GM21717 (cell line): ENCODE data around the gene HOMER1.

Source experiments
- ATAC-seq: cut with Tn5 transposase; IDR thresholded peaks from one replicate; pipeline ENCODE4 v1.9.1; 2021; ENCODE audit warnings: mild to moderate bottlenecking, moderate library complexity; ENCODE audit not compliant: unreplicated experiment

HOMER1 gene, protein sequence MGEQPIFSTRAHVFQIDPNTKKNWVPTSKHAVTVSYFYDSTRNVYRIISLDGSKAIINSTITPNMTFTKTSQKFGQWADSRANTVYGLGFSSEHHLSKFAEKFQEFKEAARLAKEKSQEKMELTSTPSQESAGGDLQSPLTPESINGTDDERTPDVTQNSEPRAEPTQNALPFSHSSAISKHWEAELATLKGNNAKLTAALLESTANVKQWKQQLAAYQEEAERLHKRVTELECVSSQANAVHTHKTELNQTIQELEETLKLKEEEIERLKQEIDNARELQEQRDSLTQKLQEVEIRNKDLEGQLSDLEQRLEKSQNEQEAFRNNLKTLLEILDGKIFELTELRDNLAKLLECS

DNA sequence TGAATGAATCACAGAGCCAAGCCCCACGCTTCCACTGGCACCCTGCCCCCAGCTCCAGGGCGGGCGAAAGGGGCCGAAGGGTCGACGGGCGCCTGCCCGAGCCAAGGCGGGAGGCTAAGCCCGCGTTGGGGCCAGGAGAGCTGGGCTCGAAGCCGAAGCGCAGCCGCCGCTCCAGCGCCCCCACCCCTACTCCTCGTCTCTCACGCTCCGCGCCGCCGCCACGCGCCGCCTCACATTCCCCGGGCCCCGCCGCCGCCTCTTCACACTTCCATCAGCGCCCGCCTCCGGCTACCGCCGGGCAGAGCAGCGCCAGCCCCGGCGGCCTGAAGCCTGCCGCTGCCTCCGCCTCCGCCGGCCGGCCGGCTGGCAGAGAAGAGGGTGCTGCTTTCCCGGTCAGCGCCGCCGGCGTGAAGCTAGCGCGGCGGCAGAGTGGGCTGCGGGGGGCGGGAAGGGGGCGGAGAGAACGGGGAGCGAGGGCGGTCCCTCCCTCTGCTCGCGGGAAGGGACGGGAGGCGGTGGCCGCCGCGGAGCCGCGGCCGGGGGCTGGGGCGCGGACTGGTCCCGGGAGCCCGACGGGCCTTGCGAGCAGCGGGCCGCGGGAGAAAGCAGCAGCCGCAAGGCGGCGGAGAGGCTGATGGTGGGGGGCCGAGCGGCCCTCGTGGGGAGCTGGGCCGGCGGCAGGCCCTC is at the start of gene HOMER1:
Gene HOMER1, minus strand, starts transcription at position 431 of the 687 bp plus-strand sequence. CDS start 1,360 bp downstream, outside the sequence.
- ATAC-seq = peak; percentile 59

DNA sequence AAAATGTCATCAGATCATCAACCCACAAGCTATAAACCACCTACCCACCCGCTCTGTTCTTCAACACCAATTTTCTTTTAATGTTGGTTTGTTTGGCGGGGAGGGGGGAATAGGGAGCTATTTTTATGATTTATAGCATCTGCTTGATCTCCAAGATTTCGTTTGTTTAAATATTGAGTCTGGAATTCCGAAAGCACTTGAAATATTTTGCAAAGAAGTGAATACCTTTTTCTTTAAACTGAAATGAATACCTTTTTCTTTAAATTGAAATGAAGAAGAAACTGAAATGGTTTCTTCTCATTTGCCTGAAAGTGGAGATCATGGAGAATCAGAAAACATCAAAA is 49.3 kb upstream of the HOMER1 start:
- no peak for ATAC-seq

DNA sequence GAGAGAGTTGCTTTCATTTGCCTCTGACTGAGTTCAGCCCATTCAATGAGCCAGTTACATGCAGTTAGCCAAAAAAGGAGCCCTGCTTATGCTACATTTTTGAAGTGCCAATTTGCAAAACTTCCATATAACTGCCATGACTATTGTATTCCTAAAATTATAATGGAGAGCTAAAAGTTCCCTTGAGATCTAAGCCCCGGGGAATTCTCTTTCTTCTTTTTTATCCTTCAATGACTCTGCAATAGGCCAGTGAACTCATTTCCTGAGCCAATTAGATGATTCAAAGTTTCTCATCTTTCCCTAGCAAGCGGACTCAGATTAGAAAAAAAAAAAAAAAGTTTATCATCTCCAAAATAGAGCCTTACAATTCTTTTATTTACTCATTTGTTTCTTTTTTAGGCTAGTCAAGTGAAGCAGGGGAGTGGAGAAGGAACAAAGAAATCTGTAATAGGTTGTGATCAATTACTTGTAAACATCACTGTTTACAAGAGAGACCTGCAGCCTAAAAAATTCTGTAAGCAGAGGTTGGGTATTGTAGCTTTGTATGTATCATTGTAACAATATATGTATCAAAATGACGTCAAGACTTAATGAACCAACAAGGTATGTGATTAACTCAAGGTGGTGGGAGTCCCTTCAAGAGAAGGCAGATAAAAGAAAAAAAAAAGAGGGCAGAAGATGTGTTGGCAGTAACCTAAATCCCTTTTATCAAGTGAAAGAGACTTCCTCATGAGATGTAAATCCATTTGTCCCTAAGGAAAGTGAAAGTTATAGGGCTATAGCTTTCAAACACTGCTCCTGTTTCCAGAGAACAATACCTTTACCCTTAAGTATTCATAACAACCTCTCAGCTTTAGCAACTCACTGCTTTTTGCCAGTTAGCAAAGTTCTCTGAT is 48.7 kb upstream of the HOMER1 start:
- no peak for ATAC-seq

DNA sequence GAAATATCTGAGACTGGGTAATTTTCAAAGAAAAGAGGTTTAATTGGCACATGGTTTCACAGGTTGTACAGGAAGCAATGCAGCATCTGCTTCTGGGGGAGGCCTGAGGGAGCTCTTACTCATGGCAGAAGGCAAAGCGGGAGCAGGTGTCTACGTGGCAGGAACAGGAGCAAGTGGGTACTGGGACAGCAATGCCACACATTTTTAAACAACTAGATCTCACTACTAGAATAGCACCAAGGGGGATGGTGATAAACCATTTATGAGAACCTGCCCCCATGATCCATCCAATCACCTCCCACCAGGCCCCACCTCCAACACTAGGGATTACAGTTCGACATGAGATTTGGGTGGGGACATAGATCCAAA is 47.6 kb upstream of the HOMER1 start:
- no peak for ATAC-seq

DNA sequence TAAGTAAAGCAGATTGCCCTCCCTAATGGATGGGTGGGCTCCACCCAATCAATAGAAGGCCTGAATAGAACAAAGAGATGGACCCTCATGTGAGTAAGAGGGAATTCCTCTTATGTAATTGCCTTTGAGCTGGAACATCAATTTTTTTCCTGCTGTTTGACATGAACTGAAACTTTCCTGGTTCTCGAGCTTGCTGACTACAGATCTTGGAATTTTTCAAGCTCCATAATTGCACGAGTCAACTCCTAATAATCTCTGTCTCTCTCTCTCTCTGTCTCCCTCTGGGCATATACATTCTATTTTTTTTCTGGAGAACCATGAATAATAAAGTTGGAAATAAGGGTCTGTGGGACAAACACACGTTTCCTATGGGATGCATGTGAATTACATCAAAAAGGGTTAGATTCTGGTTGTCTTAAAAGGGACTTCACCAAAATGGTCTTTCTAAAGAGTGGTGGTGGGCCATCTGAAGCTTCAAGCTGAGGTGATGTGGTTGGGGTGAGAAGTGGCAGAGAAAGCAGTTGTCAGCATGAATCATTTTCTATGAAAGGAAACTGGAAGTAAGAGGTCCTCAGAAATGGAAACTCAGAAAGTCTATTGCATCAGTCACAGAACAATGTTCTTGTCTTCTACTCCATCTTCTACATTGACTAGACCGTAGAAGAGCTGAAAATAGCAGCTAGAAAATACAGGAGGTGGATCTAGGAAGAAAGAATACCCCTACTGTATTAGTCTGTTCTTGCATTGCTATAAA is 47.0 kb upstream of the HOMER1 start:
- peak; percentile 87 for ATAC-seq

DNA sequence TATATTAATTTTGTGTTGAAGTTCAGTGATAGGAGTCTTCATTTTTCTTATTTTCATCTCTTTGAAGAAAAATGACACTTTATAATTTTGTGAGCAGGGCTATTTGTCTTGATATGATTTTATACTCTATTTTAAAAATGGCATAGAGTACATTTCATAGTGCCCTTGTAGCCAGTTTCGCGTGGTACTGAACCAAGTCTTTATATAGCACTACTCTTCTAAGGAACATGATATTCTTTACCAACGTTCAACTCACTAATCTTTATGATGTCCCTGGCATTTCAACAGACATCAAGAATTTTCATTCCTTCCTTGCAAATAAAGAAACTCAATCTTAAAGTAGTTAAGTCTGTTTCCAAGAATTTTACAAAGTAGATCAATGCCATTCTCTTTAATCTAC is 41.5 kb upstream of the HOMER1 start:
- ATAC-seq = no peak

DNA sequence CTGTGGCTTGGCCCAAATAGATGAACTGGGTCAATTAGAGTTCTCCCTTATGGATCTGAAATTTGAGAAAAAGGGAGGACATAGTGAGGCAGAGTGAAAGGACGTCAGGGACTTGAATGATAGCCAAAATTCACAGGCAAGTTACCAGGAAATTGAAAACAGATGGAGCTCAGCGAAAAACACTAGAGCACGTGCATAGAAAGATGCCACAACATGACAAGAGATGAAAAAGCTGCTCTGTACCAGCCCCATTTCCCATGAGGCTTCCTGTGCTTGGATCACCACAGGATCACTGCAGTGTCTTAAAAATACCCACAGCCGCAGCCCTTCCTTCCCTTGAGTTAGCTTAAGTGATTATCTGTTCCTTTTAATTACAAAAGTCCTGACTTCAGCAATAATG is 39.0 kb upstream of the HOMER1 start:
- no peak for ATAC-seq

DNA sequence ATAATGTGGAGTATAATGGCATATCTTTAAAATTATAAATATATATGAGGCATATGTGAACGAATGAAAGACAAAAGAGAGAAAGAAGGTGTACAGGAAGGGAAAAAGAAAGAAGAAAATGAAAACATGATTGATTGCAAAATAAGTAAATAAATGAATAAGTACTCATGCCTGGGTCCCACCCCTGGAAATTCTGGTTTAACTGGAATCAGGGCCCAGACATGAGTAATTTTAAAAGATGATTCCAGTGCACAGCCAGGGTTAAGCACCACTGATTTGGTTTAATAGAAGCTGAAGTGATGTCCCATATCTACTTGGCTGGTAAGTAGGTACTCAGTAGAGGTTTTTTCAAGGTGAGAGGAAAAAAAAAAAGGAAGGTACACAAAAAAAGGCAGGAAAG is 34.0 kb upstream of the HOMER1 start:
- ATAC-seq = no peak

DNA sequence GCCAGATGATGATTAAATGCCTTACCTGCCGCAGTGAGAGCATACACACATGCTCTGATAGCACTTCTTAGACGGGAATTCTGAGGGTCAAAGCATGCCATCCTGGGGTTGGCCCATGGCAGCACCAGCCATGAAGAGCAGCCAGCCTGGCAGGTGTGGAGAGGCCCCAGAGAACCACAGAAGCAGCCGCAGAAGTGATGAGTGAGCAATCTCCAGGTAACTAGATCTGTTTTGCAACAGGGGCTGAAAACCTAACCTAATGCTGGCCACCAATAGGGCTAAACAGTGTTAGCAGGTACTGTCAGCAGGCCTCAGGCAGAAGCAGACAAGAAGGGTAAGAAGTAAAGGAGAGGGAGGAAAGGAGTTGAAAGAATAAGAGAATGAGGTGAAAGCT is 33.5 kb upstream of the HOMER1 start:
- no peak for ATAC-seq

DNA sequence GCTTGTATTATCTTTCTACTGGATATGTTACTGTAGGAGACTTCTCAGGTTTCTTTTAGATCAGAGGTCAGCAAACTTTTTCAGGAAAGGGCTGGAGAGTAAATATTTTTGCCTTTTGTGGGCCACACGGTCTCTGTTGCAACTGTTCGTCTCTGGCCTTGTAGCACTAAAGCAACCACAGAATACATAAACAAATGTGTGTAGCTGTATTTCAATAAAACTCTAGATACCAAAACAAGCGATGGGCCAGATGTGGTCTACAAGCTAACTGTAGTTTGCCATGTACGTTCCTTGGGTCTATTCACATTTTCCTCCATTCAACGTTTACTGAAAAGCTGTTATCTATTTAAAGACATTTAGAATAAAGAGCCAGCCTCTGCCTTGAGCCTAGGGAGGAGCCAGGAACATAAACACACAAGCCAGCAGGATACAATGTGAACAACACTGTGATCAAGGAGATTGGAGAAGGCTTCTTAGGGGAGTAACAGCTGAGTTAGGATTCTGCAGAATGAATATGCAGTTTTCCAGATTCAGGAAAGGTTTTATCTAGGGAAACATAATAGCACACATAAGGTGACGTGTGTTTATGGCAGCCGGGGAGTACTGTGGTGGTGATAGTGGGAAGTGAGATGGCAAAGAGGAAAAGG is 33.0 kb upstream of the HOMER1 start:
- ATAC-seq = no peak

DNA sequence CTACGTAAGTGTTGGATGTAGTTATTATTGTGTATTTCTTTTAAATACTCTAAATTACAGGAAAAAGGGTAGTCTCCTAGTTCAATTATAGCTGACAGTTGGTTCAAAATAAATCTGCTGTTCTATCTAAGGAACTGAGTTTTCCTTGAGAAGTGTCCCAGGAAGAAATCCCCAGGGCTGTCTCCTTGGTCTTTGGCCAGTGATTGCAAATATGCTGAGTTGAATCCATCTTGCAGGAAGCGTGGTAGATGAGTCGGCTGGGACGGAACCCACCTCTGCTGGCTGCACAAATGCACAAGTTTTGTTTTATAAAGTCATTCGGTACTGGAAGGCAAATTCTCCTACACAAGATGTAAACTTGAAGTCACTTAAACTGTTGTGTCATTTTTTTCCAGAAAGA is 30.2 kb upstream of the HOMER1 start:
- ATAC-seq = no peak

DNA sequence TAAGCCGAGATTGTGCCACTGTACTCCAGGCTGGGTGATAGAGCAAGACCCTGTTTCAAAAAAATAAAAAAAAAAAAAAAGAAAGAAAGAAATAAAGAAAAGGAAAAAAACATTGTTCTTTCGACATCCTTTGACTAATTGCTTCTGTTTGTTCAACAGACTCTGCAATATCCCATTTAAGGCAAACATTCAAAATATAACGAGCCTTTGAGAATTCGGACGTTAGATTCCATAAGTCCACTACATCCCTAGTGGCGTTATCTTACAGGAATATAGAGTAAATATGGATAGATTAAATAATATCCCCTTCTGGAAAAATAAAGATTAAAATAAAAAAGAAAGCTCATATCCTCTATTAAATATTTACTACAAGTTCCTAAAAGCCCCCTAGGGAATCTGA is 27.0 kb upstream of the HOMER1 start:
- no peak for ATAC-seq

DNA sequence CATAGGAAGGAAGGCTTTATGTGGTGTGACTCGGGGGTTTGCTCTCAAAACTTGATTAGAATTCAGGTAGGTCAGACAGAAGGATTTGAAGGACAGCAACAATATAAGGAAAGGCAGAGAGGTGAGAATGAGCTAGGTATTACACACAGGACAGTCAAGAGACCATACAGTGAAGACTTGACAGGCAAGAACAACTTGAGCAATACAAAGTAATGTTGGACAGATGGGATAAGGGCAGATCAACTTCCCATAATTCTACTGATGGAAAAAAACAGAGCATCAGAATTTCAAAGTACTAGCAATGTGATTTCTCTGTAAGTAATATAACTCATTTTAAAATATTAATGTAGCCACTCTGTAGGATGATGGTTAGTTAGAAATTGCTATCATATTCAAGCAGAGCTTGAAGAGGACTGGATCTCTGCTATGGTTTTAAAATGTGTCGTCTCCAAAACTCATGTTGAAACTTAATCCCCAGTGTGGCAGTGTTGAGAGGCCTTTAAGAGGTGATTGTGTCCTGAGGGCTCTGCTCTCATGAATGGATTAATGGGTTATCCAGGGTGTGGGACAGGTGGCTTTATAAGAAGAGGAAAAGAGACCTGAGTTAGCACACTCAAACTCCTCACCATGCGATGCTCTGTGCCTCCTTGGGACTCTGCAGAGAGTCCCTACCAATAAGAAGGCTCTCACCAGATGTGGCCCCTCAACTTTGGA is 22.4 kb upstream of the HOMER1 start:
- no peak for ATAC-seq

DNA sequence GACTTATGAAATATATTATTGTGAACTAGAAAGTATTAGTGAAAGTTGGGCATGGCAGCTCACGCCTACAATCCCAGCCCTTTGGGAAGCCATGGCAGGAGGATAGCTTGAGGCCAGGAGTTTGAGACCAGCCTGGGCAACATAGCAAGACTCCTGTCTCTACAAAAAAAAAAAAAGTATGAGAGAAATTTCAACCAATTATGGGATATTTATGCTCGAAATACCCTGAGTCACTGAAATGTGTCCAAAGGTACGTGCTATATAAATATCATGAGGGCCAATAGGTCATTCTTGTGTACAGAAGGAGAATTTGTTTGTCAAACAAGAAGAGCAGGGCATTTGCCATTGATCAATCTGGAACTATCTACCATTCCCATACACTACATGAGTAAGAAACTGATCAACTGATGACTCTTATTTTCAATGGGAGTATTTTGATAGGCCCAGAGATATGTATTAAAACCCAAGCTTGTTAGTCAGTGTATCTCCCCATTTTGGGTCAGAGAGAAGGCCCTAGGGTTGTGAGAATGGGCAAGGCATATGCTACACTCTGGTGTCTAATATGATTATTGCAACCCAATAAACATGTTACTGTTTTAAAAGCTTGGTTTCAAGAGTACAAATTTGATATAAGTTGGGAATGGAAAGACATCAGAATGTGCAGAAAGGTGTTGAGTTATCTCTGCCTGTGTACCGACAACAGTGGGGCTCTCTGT is 21.7 kb upstream of the HOMER1 start:
- ATAC-seq = no peak

DNA sequence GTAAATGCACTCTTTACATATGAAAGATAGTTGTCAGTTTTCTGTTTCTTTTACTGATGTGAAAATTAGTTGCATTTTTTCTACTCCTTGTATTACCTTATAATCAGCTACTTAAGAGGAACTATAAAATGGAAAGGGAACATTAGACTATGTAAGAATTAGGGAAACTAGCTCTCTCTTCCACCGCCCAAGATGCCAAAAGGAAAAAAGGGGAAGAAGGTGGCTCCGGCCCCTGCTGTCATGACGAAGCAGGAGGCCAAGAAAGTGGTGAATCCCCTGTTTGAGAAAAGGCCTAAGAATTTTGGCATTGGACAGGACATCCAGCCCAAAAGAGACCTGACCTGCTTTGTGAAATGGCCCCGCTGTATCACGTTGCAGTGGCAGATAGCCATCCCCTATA is 15.2 kb upstream of the HOMER1 start:
- ATAC-seq = no peak

DNA sequence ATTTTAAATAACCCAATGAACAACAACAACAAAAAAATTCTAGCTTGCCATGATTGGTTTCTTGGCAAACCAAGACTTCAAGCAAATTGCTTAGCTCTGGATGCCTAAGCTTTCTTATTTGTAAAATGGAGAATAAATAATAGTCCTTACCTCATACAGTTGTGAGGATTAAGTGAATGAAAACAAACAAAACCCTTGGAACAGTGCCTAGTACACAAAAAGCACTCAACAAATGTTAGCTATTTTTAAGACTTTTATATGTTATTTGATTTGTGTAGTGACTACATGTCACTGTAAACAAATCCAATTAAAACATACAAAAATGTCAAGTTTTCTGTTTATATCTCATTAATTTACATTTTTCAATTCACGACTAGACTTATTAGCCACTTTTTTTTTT is 13.5 kb upstream of the HOMER1 start:
- no peak for ATAC-seq

DNA sequence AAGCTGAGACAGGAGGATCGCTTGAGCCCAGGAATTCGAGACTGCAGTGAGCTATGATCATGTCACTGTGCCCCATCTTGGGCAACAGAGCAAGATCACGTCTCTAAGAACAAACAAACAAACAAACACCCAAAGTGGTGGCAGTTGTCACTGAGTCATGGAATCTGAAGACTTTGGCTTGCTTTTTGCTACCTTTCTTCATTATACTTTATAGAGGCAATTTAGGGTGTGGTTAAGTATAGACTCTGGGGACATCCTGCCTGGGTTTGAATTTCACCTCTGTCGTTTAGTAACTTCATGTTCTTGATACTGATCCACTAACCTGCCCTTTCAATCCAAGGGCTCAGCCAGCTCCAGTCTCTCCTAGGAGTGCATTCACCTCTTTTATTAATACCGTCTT is 13.0 kb upstream of the HOMER1 start:
- no peak for ATAC-seq

DNA sequence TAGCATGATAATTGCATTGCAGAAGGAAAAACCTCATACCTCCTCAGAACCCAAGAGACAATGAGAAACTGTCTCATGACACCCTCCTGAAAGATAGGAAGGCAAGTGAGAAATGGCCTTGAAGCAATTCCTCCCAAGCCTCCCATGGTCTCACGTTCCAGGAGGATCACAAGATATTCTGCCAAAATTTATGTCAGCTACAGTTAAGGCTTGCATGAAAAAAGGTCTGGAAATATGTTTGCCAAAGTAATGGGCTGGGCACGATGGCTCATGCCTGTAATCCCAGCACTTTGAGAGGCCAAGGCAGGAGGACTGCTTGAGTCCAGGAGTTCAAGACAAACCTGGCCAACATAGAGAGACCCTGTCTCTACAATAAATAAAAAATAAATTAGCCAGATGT is 12.6 kb upstream of the HOMER1 start:
- no peak for ATAC-seq

DNA sequence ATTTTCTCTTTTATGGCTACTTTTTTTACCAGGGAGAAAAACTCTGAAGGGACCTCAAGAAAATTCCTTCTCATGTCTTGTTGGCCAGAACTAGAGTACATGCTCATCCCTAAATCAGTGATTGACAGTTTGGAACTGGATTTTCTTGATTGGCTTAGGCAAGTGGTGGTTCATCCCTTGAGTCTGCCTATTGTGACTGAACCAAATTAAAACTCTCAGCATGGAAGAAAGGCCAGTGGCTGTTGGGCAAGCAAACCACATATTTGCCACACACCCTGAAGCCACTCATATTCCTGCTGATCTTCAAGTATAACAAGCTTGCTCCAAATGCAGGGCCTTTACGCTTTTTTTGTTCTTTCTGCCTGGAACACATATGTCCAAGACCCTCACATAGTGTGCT is 7.2 kb upstream of the HOMER1 start:
- ATAC-seq = no peak
